ENCODE data around the gene MOCOS. TPM values are rescaled to one million over a fixed set of nuclear protein-coding genes. Genes with fewer than 3 reads are reported as not detected.

The MOCOS gene
- total RNA-seq, 4 donors from 2014 or later = 3.9 to 16.8 (median 8.7) TPM

GRCh38 chr18:36314098-36314497 lies 126.8 kb downstream of the MOCOS start:
- TF ChIP-seq CTCF (IDR thresholded peaks at IDR 0.05; ENCODE audit: low read depth) = no peak

- TF ChIP-seq CTCF (IDR thresholded peaks at IDR 0.05; ENCODE audit: low read depth) = no peak
Observed at GRCh38 chr18:36314754-36315153, 127.5 kb downstream of the MOCOS start.

- no peak for TF ChIP-seq CTCF (IDR thresholded peaks at IDR 0.05; ENCODE audit: low read depth)
Observed at GRCh38 chr18:36315736-36316135, 128.4 kb downstream of the MOCOS start.

GRCh38 chr18:36316246-36316645 lies 128.9 kb downstream of the MOCOS start:
- TF ChIP-seq CTCF (IDR thresholded peaks at IDR 0.05; ENCODE audit: low read depth) = no peak

Other genes starting within 250 kb of the MOCOS start
- gene RPRD1A, start 119.9 kb upstream of the MOCOS start, total RNA-seq = 10 to 100 TPM; 43.9 to 76.3 (median 62.3) TPM
- 10 to 100 TPM; 30.3 to 59.0 (median 48.2) TPM for gene SLC39A6, start 58.2 kb upstream of the MOCOS start, total RNA-seq
- gene ELP2, start 57.6 kb upstream of the MOCOS start, total RNA-seq = 10 to 100 TPM; 68.3 to 78.4 (median 74.3) TPM
- gene FHOD3, start 110.2 kb downstream of the MOCOS start, total RNA-seq = 1 to 10 TPM; 1.5 to 5.4 (median 3.3) TPM